ENCODE data around the gene SCARB1. TPM values are rescaled to one million over a fixed set of nuclear protein-coding genes. Genes with fewer than 3 reads are reported as not detected.

SCARB1 gene
- total and polyA plus RNA-seq, 2 of the 13 experiments (the other 11 are each of a cell fraction or from before 2014, with no cell fraction given): 63.4 to 160 TPM

- TF ChIP-seq RAD21 (CRISPR knock-in tag; IDR thresholded peaks at IDR 0.05) (no peak; the same call in 1 of the 2 replicates), ZNF350 (CRISPR knock-in tag; IDR thresholded peaks at IDR 0.05; ENCODE audit: borderline replicate concordance, low read depth) (peak; percentile 90), HDAC2 (CRISPR knock-in tag; IDR thresholded peaks at IDR 0.05) (peak; percentile 95), REXO4 (CRISPR knock-in tag; IDR thresholded peaks at IDR 0.05; ENCODE audit: borderline replicate concordance) (no peak), PHF5A (CRISPR knock-in tag; IDR thresholded peaks at IDR 0.05; ENCODE audit: low read depth, unreplicated experiment) (no peak), PCBP2 (optimal IDR thresholded peaks at IDR 0.05; ENCODE audit: low read depth, low read length, poor library complexity, severe bottlenecking) (no peak), TAF1 (CRISPR knock-in tag; IDR thresholded peaks at IDR 0.05) (no peak; the same call in 1 of the 2 replicates), POGZ (CRISPR knock-in tag; IDR thresholded peaks at IDR 0.05) (peak; percentile 95), ZNF337 (CRISPR knock-in tag; IDR thresholded peaks at IDR 0.05; ENCODE audit: borderline replicate concordance, low read depth) (no peak), GABPB1 (CRISPR knock-in tag; IDR thresholded peaks at IDR 0.05) (peak; percentile 31; the same call in 1 of the 2 replicates), RORA (CRISPR knock-in tag; IDR thresholded peaks at IDR 0.05) (no peak), HIC2 (CRISPR knock-in tag; IDR thresholded peaks at IDR 0.05; ENCODE audit: low read depth) (peak; percentile 94), SP2 (CRISPR knock-in tag; IDR thresholded peaks at IDR 0.05) (no peak), ADNP (CRISPR knock-in tag; IDR thresholded peaks at IDR 0.05) (peak; percentile 79; the same call in 1 of the 2 replicates), RARA (CRISPR knock-in tag; IDR thresholded peaks at IDR 0.05) (peak; percentile 98), RFXAP (CRISPR knock-in tag; IDR thresholded peaks at IDR 0.05; ENCODE audit: borderline replicate concordance) (peak; percentile 21; the same call in 1 of the 2 replicates), RBM22 (optimal IDR thresholded peaks at IDR 0.05; ENCODE audit: low read length) (no peak), ZNF572 (CRISPR knock-in tag; IDR thresholded peaks at IDR 0.05) (no peak), ZNF296 (CRISPR knock-in tag; conservative IDR thresholded peaks at IDR 0.05) (no peak), LBX2 (CRISPR knock-in tag; IDR thresholded peaks at IDR 0.05; ENCODE audit: borderline replicate concordance) (no peak), PBX3 (CRISPR knock-in tag; IDR thresholded peaks at IDR 0.05; ENCODE audit: borderline replicate concordance) (no peak), ZNF274 (CRISPR knock-in tag; IDR thresholded peaks at IDR 0.05) (no peak), ARHGAP35 (CRISPR knock-in tag; IDR thresholded peaks at IDR 0.05; ENCODE audit: borderline replicate concordance) (no peak; the same call in 1 of the 2 replicates), PBX2 (CRISPR knock-in tag; IDR thresholded peaks at IDR 0.05) (no peak), CC2D1A (CRISPR knock-in tag; IDR thresholded peaks at IDR 0.05) (no peak), KAT8 (CRISPR knock-in tag; IDR thresholded peaks at IDR 0.05) (peak; percentile 73; the same call in 1 of the 2 replicates)
Measured at GRCh38 chr12:124821252-124822200, 42.1 kb downstream of the SCARB1 start (continued).
